Amniotic stem cell (primary cell): ENCODE data around the gene TIMM17B.

Source experiments
- DNase-seq: peaks from one replicate; lab custom pipeline; 2025; lab: John Stamatoyannopoulos, UW

The TIMM17B gene

DNA sequence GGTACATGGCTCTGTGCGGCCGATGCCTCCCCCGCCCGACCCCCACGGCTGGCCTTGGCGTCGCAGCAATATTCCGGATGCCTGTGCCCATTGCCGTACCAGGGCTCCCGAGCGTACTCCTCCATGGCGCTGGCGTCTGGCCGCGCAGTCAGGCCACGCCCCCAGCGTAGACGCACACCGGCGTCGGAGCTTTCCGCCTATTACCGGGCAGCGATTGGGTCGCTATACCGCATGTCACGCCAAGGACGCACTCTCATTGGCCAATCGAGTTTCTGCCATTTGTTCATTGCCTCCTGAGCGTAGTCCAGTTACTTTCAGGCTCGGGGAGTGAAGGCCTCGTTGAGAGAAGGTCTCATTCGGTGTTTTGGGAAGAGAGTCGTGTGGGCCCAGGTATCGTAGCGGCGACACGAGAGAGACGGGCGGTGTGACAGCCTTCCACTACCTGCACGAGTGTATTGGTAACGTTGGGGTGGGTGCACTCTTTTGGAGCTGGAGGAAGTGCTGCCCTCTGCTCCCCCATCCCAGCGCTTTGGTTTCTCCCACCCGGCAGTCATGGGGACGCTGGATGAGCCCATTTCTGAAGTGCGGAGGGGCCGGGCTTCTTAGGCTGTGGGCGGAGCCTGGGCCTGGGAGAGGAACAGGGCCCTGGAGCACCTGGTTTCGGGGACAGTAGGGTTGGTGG is at the start of gene TIMM17B, which contains the start of gene PQBP1:
Gene TIMM17B, minus strand, starts transcription at position 144 of the 682 bp plus-strand sequence. Its CDS starts 19 bp downstream, at position 125.
Gene PQBP1, plus strand, starts transcription at position 306 of the 682 bp plus-strand sequence. CDS start 580 bp downstream, outside the sequence.
- peak; percentile 91 for DNase-seq

- peak; percentile 5 for DNase-seq
Observed at GRCh38 chrX:48945517-48946348, 48.2 kb upstream of the TIMM17B start.

DNA sequence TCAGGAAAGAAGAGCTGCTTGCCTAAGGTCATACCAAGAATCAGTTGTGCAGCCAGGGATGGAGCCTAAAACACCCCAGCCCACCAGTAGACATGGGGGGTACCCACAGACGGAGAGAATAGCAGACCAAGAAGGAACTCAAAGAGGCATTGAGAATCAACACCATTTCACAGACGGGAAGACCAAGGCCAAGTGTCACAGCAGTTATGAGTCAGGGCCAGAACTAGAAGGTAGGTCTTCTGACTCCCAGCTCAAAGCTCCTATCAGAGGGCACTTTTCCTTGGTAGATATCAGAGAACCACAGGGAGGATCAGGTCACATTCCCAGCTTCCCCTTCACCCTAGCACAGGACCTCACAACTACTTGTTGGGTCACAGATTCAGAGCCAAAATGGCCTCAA is 45.3 kb upstream of the TIMM17B start:
- no peak for DNase-seq

DNA sequence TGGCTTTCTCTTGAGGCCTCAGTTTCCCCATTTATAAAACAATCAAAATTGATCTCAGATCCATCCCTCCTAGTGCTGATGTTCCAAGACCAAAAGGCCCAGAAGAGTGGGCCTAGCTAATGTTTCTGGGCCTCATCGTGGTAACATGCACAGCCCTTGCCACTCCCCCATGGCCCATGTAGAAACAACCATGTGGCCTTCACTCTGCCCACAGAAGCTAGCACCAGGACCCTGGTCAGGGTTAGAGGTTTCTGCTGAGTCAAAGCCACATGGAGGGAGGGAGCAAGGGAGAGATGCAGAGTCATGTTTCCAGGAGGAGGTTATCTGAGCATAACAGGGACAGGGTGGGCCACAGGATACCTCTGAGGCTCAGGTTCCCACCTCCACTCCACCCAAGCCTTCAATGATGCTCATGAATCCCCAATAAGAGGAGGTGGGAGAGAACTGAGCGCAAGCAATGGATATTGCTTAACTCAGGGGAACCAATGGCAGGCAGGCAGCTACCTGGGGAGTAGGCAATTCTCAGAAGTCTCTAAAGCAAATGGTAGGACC is 42.9 kb upstream of the TIMM17B start:
- no peak for DNase-seq

DNA sequence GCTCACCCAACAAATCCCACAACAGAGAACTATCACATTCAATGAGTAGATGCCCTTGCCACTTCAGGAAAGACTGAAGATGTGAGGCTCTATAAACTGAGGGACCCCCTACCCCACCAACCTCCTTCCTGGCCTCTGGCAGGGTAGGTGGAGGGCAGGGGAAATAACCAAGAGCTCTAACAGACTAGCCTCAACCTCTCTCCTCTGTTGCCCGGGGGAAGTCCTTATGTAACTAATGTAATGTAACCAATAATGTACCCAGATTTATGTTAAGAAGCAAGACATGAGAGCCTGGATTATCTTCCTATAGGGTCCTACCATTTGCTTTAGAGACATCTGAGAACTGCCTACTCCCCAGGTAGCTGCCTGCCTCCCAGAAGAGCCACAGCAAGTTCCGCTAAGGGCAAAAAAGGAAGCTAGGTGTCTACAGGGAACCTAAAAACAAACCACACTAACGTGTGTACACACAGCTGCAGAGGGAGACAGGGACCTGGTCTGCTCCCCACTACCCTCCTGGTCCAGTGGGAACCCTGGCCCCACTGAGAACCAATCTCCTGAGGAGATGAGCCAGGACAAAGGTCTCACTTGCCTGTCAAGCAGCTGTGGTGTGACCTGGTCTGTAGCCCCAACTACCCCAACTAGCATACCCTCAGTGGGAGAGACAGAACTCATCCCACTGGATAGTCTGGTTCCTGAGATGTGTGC is 42.1 kb upstream of the TIMM17B start:
- no peak for DNase-seq

- DNase-seq, result no peak
Observed at GRCh38 chrX:48938721-48939425, 41.3 kb upstream of the TIMM17B start.

- no peak for DNase-seq
Observed at GRCh38 chrX:48937054-48937907, 39.7 kb upstream of the TIMM17B start.

DNA sequence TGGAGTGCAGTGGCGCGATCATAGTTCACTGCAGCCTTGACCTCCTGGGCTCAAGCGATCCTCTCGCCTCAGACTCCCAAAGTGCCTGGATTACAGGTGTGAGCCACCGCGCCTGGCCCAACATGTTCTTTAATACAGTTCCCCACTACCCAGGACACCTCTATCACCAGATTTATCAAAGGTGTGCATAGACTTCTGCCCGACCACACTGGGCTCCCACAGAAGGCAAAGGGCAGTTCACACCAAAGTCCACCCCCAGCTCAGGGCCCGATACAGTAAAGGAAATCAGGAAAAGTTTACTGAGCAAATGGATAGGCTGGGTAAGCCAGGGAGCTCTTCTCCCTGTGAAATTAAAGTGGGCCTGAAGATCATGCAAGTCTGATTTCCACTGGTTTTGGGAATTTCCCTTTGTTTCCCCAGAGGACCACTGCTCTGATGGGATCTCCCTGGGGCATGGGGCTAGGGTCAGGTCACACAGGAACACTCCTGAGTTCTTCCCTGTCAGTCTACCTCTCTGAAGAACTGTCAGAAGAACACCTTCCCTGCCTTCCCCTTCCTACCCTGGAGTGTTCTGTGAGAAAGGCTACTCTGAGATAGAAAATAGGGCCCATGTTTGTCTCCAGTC is 39.0 kb upstream of the TIMM17B start:
- no peak for DNase-seq

GRCh38 chrX:48935301-48935670 is 37.7 kb upstream of the TIMM17B start:
- DNase-seq, result no peak

- DNase-seq, result no peak
Observed at GRCh38 chrX:48934581-48935300, 37.2 kb upstream of the TIMM17B start.

- DNase-seq, result no peak
Observed at GRCh38 chrX:48933757-48934156, 36.2 kb upstream of the TIMM17B start.

GRCh38 chrX:48927736-48928382 is 30.3 kb upstream of the TIMM17B start:
- DNase-seq, result no peak

- DNase-seq, result no peak
Observed at GRCh38 chrX:48927123-48927522, 29.6 kb upstream of the TIMM17B start.

- no peak for DNase-seq
Observed at GRCh38 chrX:48924270-48924669, 26.7 kb upstream of the TIMM17B start.

- no peak for DNase-seq
Observed at GRCh38 chrX:48923771-48924170, 26.2 kb upstream of the TIMM17B start.

GRCh38 chrX:48920718-48921104 is 23.1 kb upstream of the TIMM17B start:
- DNase-seq, result no peak

- DNase-seq, result no peak
Observed at GRCh38 chrX:48919947-48920717, 22.6 kb upstream of the TIMM17B start.

DNA sequence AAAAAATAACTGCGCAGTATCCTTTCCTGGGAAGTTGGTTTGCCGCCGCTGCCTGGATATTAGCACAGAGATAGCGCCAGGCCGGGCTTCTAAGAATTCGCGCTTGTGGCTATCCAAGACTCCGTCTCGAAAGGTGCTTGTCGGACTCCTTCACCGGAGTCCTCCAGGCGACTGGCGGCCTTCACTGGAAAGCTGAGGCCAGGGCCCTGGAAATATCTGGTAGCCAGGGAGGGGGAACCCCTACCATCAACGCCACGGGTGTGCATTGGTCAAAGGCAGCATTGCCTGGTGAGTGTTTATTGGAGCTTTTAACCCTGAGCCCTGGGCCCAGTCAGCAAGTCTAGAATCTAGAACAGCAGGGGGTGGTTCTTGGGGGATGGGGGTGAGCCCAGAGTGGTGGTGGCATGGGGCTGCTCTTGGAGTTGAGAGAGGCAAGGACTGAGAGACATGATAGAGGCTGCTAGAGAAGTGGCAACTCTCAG is 21.8 kb upstream of the TIMM17B start:
- no peak for DNase-seq
